HepG2 (cell line): Measurements from ENCODE around the gene U2AF2. TPM values are rescaled to one million over a fixed set of nuclear protein-coding genes. Genes with fewer than 3 reads are reported as not detected.

Experiments used
- ELF3 ChIP-seq: IDR thresholded peaks from 2 replicates; pipeline ENCODE4 v1.6.1; 2016; ENCODE audit warnings: missing genetic modification reagents, missing compliant biosample characterization
- KAT2B ChIP-seq: fragments of 150-350 bp; IDR thresholded peaks from 2 replicates; pipeline ENCODE4 v1.6.1; 2014; ENCODE audit warnings: low read depth, low read length, borderline replicate concordance
- NCOA5 ChIP-seq: sonication (generic); formaldehyde crosslinking; IDR thresholded peaks from 2 replicates; pipeline ENCODE4 v1.4.0; 2020; ENCODE audit warnings: missing genetic modification reagents
- ZNF333 ChIP-seq: sonication (generic); formaldehyde crosslinking; IDR thresholded peaks from 2 replicates; pipeline ENCODE4 v1.4.0; 2020; ENCODE audit warnings: mild to moderate bottlenecking, missing genetic modification reagents, borderline replicate concordance
- ZNF431 ChIP-seq: sonication (generic); formaldehyde crosslinking; IDR thresholded peaks from 2 replicates; pipeline ENCODE4 v1.9.0; 2022; ENCODE audit warnings: missing genetic modification reagents, low read depth, mild to moderate bottlenecking, borderline replicate concordance
- ZNF558 ChIP-seq: sonication (generic); formaldehyde crosslinking; IDR thresholded peaks from 2 replicates; pipeline ENCODE4 v1.9.0; 2022; ENCODE audit warnings: mild to moderate bottlenecking, missing genetic modification reagents, borderline replicate concordance
- ZNF782 ChIP-seq: sonication (generic); formaldehyde crosslinking; IDR thresholded peaks from 2 replicates; pipeline ENCODE4 v1.4.0; 2020; ENCODE audit warnings: missing genetic modification reagents, mild to moderate bottlenecking, borderline replicate concordance
- ZNF816 ChIP-seq: sonication (generic); formaldehyde crosslinking; IDR thresholded peaks from 2 replicates; pipeline ENCODE4 v1.8.0; 2022; ENCODE audit warnings: missing genetic modification reagents, mild to moderate bottlenecking, borderline replicate concordance
- ZSCAN12 ChIP-seq: sonication (generic); formaldehyde crosslinking; IDR thresholded peaks from 2 replicates; pipeline ENCODE4 v1.9.0; 2021; ENCODE audit warnings: mild to moderate bottlenecking, missing genetic modification reagents
- polyA plus RNA-seq, 8 experiments: library from polyadenylated mRNA; depleted of rRNA in 3 of 8; stranded (reverse) in 7 of 8; unstranded in 1 of 8; fragments of >200 nt; fragmentation: Illumina TruSeq in 4 of 8; extraction: Trizol in 4 of 8; gene quantifications; 2 replicates each; pipeline versions ENCODE4 v1.2.1 to v1.2.3, GENCODE V29; 2011 to 2016; ENCODE audit warnings: low read depth in 4 of 8, missing spikeins in 1 of 8, mixed read lengths in 1 of 8; ENCODE audit not compliant: insufficient read depth in 1 of 8
- total RNA-seq, 5 experiments: library from RNA; depleted of rRNA; stranded (reverse); fragments of >200 nt; fragmentation: Illumina TruSeq; extraction: Trizol; gene quantifications; 2 replicates each; pipeline ENCODE4 v1.2.3, GENCODE V29; 2016; ENCODE audit warnings: low read depth in 1 of 5
- TF ChIP-seq, protein P1 (sequence below): sonication (generic); formaldehyde crosslinking; IDR thresholded peaks from 2 replicates; pipeline ENCODE4 v1.8.1; 2022; ENCODE audit warnings: low read depth, mild to moderate bottlenecking, missing genetic modification reagents
- TF ChIP-seq, protein P2 (sequence below): sonication (generic); formaldehyde crosslinking; IDR thresholded peaks from 2 replicates; pipeline ENCODE4 v1.4.0; 2020; ENCODE audit warnings: mild to moderate bottlenecking, missing genetic modification reagents
- TF ChIP-seq, protein P3 (sequence below): sonication (generic); formaldehyde crosslinking; conservative IDR thresholded peaks from 2 replicates; pipeline ENCODE4 v1.8.1; 2023; ENCODE audit warnings: missing genetic modification reagents
- TF ChIP-seq, protein P4 (sequence below): sonication (generic); formaldehyde crosslinking; IDR thresholded peaks from 2 replicates; pipeline ENCODE4 v1.8.0; 2022; ENCODE audit warnings: missing genetic modification reagents, mild to moderate bottlenecking, moderate library complexity, borderline replicate concordance
- TF ChIP-seq, protein P5 (sequence below): sonication (generic); formaldehyde crosslinking; IDR thresholded peaks from 2 replicates; pipeline ENCODE4 v1.8.0; 2022; ENCODE audit warnings: mild to moderate bottlenecking, missing genetic modification reagents
- TF ChIP-seq, protein P6 (sequence below): sonication (generic); formaldehyde crosslinking; IDR thresholded peaks from 2 replicates; pipeline ENCODE4 v1.9.0; 2022; ENCODE audit warnings: missing genetic modification reagents, mild to moderate bottlenecking, borderline replicate concordance

U2AF2 gene
- total and polyA plus RNA-seq, 2 of the 13 experiments (the other 11 are each of a cell fraction or from before 2014, with no cell fraction given) = 84.3 to 124 TPM

DNA sequence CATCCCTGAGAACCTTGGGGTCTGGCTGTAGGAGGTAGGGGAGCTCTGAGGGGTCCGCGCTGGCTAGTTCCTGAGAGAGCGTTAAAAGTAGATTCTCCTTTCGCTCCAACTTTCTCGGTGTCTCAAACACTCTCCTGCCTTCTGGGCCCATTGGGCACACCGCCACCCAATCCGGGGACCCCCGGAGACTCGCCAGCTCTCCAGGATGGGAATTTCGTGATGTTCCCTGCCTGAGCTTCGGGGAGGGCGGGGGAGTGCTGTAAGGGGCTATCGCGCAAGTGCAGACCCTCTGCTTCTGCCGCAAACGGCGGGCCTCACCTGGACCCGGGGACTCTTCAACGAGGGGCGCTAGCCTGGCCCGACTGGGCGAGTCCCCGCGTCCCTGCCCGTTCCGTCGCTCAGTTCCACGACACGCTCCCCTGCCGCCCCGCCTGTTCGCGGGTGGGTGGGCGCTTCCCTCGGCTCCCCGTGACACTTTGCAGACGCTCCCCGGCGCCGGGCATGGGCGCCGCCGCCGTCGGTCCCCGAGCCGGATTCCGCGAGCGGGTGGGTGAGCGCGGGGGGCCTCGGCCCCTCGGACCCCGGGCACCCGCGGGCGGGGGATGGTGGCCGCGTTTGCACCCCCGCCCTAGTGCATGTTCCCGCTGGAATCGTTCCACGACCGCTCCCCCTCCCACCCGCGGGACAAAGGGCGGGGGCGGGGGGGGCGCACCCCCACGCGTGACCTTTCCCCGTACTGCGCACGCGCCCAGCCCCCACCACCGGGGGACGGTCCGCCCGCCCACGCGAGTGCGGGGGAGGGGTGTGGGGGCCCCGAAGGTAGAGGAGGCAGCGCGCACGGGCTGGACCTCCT, 6.9 kb upstream of the U2AF2 start, which contains the start of gene CCDC106 (continued):
- TF ChIP-seq, protein P1, sequence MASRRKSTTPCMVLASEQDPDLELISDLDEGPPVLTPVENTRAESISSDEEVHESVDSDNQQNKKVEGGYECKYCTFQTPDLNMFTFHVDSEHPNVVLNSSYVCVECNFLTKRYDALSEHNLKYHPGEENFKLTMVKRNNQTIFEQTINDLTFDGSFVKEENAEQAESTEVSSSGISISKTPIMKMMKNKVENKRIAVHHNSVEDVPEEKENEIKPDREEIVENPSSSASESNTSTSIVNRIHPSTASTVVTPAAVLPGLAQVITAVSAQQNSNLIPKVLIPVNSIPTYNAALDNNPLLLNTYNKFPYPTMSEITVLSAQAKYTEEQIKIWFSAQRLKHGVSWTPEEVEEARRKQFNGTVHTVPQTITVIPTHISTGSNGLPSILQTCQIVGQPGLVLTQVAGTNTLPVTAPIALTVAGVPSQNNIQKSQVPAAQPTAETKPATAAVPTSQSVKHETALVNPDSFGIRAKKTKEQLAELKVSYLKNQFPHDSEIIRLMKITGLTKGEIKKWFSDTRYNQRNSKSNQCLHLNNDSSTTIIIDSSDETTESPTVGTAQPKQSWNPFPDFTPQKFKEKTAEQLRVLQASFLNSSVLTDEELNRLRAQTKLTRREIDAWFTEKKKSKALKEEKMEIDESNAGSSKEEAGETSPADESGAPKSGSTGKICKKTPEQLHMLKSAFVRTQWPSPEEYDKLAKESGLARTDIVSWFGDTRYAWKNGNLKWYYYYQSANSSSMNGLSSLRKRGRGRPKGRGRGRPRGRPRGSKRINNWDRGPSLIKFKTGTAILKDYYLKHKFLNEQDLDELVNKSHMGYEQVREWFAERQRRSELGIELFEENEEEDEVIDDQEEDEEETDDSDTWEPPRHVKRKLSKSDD = no peak
- TF ChIP-seq, protein P2, sequence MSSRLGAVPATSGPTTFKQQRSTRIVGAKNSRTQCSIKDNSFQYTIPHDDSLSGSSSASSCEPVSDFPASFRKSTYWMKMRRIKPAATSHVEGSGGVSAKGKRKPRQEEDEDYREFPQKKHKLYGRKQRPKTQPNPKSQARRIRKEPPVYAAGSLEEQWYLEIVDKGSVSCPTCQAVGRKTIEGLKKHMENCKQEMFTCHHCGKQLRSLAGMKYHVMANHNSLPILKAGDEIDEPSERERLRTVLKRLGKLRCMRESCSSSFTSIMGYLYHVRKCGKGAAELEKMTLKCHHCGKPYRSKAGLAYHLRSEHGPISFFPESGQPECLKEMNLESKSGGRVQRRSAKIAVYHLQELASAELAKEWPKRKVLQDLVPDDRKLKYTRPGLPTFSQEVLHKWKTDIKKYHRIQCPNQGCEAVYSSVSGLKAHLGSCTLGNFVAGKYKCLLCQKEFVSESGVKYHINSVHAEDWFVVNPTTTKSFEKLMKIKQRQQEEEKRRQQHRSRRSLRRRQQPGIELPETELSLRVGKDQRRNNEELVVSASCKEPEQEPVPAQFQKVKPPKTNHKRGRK (CRISPR knock-in tag) = no peak
- TF ChIP-seq NCOA5 (no peak), ZNF333 (CRISPR knock-in tag) (no peak), ZNF558 (peak; percentile 73; the same call in 1 of the 2 replicates), ZNF816 (CRISPR knock-in tag) (no peak), ZNF782 (CRISPR knock-in tag) (no peak), ZSCAN12 (CRISPR knock-in tag) (0 out of 2 replicates have a peak, but pooled peaks have one; percentile 43), ZNF431 (CRISPR knock-in tag) (no peak), KAT2B (no peak), ELF3 (CRISPR knock-in tag) (peak; percentile 62)
- TF ChIP-seq, protein P3, sequence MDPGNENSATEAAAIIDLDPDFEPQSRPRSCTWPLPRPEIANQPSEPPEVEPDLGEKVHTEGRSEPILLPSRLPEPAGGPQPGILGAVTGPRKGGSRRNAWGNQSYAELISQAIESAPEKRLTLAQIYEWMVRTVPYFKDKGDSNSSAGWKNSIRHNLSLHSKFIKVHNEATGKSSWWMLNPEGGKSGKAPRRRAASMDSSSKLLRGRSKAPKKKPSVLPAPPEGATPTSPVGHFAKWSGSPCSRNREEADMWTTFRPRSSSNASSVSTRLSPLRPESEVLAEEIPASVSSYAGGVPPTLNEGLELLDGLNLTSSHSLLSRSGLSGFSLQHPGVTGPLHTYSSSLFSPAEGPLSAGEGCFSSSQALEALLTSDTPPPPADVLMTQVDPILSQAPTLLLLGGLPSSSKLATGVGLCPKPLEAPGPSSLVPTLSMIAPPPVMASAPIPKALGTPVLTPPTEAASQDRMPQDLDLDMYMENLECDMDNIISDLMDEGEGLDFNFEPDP (CRISPR knock-in tag) = no peak
- TF ChIP-seq, protein P4, sequence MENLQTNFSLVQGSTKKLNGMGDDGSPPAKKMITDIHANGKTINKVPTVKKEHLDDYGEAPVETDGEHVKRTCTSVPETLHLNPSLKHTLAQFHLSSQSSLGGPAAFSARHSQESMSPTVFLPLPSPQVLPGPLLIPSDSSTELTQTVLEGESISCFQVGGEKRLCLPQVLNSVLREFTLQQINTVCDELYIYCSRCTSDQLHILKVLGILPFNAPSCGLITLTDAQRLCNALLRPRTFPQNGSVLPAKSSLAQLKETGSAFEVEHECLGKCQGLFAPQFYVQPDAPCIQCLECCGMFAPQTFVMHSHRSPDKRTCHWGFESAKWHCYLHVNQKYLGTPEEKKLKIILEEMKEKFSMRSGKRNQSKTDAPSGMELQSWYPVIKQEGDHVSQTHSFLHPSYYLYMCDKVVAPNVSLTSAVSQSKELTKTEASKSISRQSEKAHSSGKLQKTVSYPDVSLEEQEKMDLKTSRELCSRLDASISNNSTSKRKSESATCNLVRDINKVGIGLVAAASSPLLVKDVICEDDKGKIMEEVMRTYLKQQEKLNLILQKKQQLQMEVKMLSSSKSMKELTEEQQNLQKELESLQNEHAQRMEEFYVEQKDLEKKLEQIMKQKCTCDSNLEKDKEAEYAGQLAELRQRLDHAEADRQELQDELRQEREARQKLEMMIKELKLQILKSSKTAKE = peak; percentile 7; the same call in 1 of the 2 replicates
- TF ChIP-seq, protein P5, sequence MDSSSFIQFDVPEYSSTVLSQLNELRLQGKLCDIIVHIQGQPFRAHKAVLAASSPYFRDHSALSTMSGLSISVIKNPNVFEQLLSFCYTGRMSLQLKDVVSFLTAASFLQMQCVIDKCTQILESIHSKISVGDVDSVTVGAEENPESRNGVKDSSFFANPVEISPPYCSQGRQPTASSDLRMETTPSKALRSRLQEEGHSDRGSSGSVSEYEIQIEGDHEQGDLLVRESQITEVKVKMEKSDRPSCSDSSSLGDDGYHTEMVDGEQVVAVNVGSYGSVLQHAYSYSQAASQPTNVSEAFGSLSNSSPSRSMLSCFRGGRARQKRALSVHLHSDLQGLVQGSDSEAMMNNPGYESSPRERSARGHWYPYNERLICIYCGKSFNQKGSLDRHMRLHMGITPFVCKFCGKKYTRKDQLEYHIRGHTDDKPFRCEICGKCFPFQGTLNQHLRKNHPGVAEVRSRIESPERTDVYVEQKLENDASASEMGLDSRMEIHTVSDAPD = no peak
- TF ChIP-seq, protein P6, sequence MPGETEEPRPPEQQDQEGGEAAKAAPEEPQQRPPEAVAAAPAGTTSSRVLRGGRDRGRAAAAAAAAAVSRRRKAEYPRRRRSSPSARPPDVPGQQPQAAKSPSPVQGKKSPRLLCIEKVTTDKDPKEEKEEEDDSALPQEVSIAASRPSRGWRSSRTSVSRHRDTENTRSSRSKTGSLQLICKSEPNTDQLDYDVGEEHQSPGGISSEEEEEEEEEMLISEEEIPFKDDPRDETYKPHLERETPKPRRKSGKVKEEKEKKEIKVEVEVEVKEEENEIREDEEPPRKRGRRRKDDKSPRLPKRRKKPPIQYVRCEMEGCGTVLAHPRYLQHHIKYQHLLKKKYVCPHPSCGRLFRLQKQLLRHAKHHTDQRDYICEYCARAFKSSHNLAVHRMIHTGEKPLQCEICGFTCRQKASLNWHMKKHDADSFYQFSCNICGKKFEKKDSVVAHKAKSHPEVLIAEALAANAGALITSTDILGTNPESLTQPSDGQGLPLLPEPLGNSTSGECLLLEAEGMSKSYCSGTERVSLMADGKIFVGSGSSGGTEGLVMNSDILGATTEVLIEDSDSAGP = peak; percentile 72; the same call in 1 of the 2 replicates
